OCI-LY3 (cell line): ENCODE data around the gene SLC35G2.

Experiments used
- CTCF ChIP-seq: fragments of 200-600, 300-600 bp; sonication (generic); IDR thresholded peaks from 2 replicates; pipeline ENCODE4 v1.5.1; 2014; ENCODE audit warnings: antibody characterized with exemption, low read length, low read depth
- EZH2phosphoT487 ChIP-seq: fragments of 200-600 bp; shearing (Covaris generic); IDR thresholded peaks from 2 replicates; pipeline ENCODE4 v1.6.1; 2018; ENCODE audit warnings: antibody characterized with exemption, mixed run types, low read depth

GRCh38 chr3:136789976-136790375, 28.9 kb upstream of the SLC35G2 start:
- TF ChIP-seq EZH2phosphoT487 (no peak), CTCF (no peak)
